Colonic mucosa (tissue), 4 donors: ENCODE data around the gene TLR4. TPM values are rescaled to one million over a fixed set of nuclear protein-coding genes. Genes with fewer than 3 reads are reported as not detected.
A peak's percentile ranks its signal among the peaks of the same experiment; 100 is the strongest.

ENCODE experiments used
- DNase-seq: peaks from one replicate; pipeline ENCODE4 v3.0.0-alpha.2; 2020
- H3K27ac ChIP-seq: fragments of 200-600 bp; one replicate; pipeline ENCODE4 v1.8.0; 2021
- H3K27me3 ChIP-seq: fragments of 200-600 bp; one replicate; pipeline ENCODE4 v1.8.0; 2021
- H3K36me3 ChIP-seq: fragments of 200-600 bp; one replicate; pipeline ENCODE4 v1.8.0; 2021
- H3K4me1 ChIP-seq: fragments of 200-600 bp; one replicate; pipeline ENCODE4 v1.8.0; 2021; ENCODE audit warnings: mild to moderate bottlenecking
- H3K4me3 ChIP-seq: fragments of 200-600 bp; one replicate; pipeline ENCODE4 v1.8.0; 2021
- H3K9ac ChIP-seq, 2 donors: one replicate each; pipeline ENCODE4 v1.7.0; 2013; ENCODE audit warnings: control low read depth in 2 of 2, low read depth in 2 of 2, low read length in 2 of 2
- H3K9me3 ChIP-seq: fragments of 200-600 bp; one replicate; pipeline ENCODE4 v1.8.0; 2021
- intact Hi-C: fragments of 100-400 bp; cut with DNase I; formaldehyde crosslinking; loops from one replicate; pipeline ENCODE4 v1.14.1; 2022
- total RNA-seq, 2 donors: library from RNA; stranded (reverse); fragmentation: NEBNext Ultra II Directional in 1 of 2; extraction: Animal tissue kit (Norgen Biotek cat#: 25700) in 1 of 2; gene quantifications; one replicate each; pipeline ENCODE4 v1.2.1, GENCODE V29; 2021
- TF ChIP-seq, protein P1 (sequence below): fragments of 200-600 bp; IDR thresholded peaks from one replicate; pipeline ENCODE4 v1.8.0; 2022; ENCODE audit warnings: antibody characterized with exemption, mild to moderate bottlenecking
- donor health status: healthy.
- donor health status: DM: no; HTN: no; CAD: no.
- donor health status: DM: no; HTN: no; CAD: no.

TLR4 gene
- total RNA-seq, 2 donors from 2014 or later, result 3.2 to 7.5 TPM

DNA sequence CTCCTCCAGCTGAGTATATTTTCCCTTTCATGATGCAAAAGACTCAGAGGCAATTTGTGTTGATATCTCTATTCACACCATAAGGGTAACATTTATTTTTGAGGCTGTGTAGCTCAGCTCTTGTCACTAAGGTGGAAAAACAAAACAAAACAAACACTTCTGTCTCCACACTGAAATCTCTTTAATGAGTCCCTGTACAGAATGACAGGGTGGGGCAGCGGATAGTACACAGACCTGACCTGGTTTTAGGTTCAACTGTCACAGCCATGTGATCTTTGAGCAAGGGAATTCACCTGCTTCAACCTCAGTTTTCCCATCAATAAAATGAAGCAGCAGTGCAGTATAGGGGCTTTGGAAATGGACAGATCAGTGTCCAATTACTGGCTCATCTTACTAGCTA, 29.3 kb downstream of the TLR4 start:
- Histone ChIP-seq H3K4me3 (no peak overlapping the region), H3K27ac (no peak overlapping the region), H3K36me3 (no peaks in the 10 kb centered on the region), H3K9ac (peak overlapping the region in 1 of 2 donors; percentile 22), H3K4me1 (peaks cover 5% of the 10 kb centered on the region), H3K27me3 (no peaks in the 10 kb centered on the region), H3K9me3 (no peaks in the 10 kb centered on the region)
- intact Hi-C loops, result no loop called here
- DNase-seq, result peak; percentile 55
- TF ChIP-seq, protein P1, sequence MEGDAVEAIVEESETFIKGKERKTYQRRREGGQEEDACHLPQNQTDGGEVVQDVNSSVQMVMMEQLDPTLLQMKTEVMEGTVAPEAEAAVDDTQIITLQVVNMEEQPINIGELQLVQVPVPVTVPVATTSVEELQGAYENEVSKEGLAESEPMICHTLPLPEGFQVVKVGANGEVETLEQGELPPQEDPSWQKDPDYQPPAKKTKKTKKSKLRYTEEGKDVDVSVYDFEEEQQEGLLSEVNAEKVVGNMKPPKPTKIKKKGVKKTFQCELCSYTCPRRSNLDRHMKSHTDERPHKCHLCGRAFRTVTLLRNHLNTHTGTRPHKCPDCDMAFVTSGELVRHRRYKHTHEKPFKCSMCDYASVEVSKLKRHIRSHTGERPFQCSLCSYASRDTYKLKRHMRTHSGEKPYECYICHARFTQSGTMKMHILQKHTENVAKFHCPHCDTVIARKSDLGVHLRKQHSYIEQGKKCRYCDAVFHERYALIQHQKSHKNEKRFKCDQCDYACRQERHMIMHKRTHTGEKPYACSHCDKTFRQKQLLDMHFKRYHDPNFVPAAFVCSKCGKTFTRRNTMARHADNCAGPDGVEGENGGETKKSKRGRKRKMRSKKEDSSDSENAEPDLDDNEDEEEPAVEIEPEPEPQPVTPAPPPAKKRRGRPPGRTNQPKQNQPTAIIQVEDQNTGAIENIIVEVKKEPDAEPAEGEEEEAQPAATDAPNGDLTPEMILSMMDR, result no peak

DNA sequence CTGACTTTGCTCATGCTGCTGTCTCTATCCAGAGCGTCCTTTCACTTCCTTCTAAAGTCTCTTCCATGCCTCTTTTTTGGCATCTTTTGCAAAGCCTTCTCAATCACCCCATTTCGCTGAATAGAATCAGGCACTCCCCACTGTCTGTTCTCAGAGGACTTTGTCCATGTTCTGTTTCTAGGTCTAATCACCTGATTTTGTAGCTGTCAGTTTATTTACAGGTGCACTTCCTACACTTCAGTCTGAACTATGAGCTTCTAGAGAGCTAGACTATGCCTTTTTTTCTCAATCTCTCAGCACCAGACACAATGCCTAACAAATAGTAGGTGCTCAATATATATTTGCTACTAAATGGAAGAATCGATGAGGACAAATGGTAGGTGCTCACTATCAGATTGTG, 29.9 kb downstream of the TLR4 start:
- no peak for DNase-seq
- TF ChIP-seq, protein P1, result no peak
- Histone ChIP-seq H3K36me3 (no peaks in the 10 kb centered on the region), H3K9ac (no peak overlapping the region), H3K4me3 (no peak overlapping the region), H3K9me3 (no peaks in the 10 kb centered on the region), H3K4me1 (peaks cover 5% of the 10 kb centered on the region), H3K27ac (no peak overlapping the region), H3K27me3 (no peaks in the 10 kb centered on the region)
- intact Hi-C loops, result no loop called here

GRCh38 chr9:117734523-117735314, 30.5 kb downstream of the TLR4 start:
- Histone ChIP-seq H3K36me3 (no peaks in the 10 kb centered on the region), H3K9me3 (no peaks in the 10 kb centered on the region), H3K4me3 (no peak overlapping the region), H3K27me3 (no peaks in the 10 kb centered on the region), H3K4me1 (peaks cover 5% of the 10 kb centered on the region), H3K27ac (no peak overlapping the region), H3K9ac (no peak overlapping the region)
- TF ChIP-seq, protein P1, result no peak
- no peak for DNase-seq
- intact Hi-C loops, result no loop called here

DNA sequence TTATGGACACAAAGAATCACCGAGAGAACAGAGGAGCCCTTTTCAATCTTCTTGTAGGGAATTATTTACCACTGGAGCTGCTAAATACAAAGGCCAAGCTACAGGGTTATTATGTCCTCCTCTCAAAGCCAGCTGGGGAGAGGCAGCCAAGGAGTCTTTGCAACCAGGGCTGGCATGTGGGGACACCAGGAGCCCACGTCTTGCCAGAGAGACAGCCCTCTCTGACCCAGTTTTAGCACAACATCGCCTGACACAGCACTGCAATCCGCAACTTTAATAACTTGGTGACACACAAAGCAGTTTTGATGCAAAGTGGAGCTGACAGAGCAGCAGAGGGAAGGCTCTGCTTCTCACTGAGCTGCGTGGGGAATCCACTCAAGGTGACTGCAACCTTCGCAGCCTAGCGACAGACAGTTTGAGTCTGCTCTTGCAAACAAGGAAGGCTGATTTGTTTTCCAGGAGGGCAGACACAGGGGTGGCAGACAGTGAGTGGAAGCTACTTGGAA, 33.6 kb downstream of the TLR4 start:
- Histone ChIP-seq H3K27ac (no peak overlapping the region), H3K27me3 (no peaks in the 10 kb centered on the region), H3K36me3 (no peaks in the 10 kb centered on the region), H3K9ac (no peak overlapping the region), H3K4me1 (peaks cover 5% of the 10 kb centered on the region), H3K9me3 (no peaks in the 10 kb centered on the region), H3K4me3 (no peak overlapping the region)
- intact Hi-C loops, result no loop called here
- TF ChIP-seq, protein P1, result no peak
- DNase-seq, result no peak

GRCh38 chr9:117739206-117739605, 35.0 kb downstream of the TLR4 start:
- no peak for DNase-seq
- TF ChIP-seq, protein P1, result no peak
- Histone ChIP-seq H3K36me3 (no peaks in the 10 kb centered on the region), H3K9ac (no peak overlapping the region), H3K4me1 (no peaks in the 10 kb centered on the region), H3K4me3 (no peak overlapping the region), H3K27ac (no peak overlapping the region), H3K9me3 (no peaks in the 10 kb centered on the region), H3K27me3 (no peaks in the 10 kb centered on the region)
- intact Hi-C loops, result no loop called here
